GM19438 (cell line): Measurements from ENCODE around the gene TNRC6C.
"Not testable (repeated sequence)": the region's sequence is repeated elsewhere in the genome, so short reads cannot be mapped to it uniquely, and the experiment has no call there.

Source experiments
- ATAC-seq: cut with Tn5 transposase; IDR thresholded peaks from one replicate; pipeline ENCODE4 v1.9.1; 2021; ENCODE audit warnings: low read depth; ENCODE audit not compliant: unreplicated experiment

TNRC6C gene

GRCh38 chr17:78040440-78041385 lies 82.2 kb downstream of the TNRC6C start:
- no peak for ATAC-seq

- no peak for ATAC-seq
Observed at GRCh38 chr17:78041386-78042179, 83.1 kb downstream of the TNRC6C start.

DNA sequence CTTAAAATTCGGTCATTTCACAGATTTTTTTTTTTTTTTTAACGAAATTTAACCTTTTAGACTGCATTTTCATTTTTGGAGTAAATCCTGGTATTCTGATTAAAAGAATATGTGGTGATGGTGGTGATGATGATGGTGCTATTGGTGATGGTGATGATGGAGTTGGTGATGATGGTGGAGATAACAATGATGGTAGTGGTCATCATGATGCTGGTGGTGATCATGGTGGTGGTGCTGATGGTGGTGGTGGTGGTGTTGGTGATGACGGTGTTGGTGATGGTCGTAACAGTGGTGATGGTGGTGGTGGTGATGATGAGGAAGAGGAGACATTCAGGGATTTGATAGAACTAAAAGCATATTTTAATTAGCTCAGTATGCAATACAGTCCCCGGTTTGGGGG lies 84.0 kb downstream of the TNRC6C start:
- no peak for ATAC-seq

DNA sequence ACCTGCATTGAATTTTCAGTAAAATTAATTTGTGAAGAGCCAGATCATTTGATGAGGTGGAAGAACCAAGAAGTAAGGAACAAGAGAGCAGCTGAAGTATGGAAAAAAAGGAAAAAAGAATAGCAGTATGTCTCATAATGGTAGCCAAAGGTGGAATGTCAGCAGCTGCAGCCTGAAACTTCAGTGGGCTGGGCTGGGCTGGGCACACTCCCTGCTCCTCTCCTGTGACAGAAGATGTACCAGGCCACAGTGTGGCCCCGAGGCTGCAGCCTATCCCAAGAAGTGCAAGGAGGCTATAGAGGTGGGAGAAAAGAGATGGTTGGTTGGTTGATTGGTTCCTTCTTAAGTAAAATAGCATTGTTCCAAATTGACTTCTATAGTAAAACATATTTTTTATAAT lies 84.5 kb downstream of the TNRC6C start:
- no peak for ATAC-seq

DNA sequence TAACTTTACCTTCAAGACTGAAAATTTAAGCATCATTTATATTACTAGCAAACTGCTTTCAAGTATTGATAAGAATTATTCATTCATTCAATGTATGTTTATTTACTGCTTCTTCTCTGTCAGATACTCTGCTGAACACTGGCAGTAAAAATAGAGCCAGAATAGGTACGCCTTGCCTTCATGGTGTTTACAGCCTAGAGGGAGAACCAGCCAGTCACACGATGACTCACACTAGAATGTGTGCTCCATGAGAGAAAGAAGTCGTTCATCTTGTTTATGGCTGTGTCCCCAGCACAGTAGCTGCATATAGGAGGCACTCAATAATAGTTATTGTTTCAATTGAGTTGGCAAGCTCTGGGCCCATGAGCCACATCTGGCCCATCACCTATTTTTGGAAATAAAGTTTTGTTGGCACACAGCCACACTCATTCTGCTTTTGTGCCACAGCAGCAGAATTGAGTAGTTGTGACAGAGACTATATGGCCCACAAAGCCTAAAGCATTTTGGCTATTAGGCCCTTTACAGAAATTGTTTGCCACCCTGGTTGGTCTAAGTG lies 85.9 kb downstream of the TNRC6C start:
- no peak for ATAC-seq

DNA sequence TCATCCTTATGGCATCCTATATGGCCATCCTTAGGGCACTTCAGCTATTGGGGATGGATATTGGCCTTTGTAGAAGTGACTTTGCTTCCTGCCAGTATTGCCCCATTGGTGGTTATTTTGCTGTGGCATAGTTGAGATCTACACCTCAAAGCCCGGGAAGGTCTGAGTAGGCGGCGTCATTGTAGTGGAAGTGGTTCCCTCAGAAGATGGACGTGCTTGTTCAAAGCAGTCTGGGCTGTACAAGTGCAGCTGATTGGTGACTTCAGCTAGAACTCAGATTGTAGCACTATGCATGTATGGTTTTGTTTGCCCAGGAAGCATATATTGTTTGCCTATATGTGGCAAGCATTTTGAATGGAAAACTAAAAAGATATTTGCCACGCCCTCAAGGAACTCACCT lies 86.8 kb downstream of the TNRC6C start:
- ATAC-seq = no peak

GRCh38 chr17:78046923-78047322 lies 88.4 kb downstream of the TNRC6C start:
- no peak for ATAC-seq

DNA sequence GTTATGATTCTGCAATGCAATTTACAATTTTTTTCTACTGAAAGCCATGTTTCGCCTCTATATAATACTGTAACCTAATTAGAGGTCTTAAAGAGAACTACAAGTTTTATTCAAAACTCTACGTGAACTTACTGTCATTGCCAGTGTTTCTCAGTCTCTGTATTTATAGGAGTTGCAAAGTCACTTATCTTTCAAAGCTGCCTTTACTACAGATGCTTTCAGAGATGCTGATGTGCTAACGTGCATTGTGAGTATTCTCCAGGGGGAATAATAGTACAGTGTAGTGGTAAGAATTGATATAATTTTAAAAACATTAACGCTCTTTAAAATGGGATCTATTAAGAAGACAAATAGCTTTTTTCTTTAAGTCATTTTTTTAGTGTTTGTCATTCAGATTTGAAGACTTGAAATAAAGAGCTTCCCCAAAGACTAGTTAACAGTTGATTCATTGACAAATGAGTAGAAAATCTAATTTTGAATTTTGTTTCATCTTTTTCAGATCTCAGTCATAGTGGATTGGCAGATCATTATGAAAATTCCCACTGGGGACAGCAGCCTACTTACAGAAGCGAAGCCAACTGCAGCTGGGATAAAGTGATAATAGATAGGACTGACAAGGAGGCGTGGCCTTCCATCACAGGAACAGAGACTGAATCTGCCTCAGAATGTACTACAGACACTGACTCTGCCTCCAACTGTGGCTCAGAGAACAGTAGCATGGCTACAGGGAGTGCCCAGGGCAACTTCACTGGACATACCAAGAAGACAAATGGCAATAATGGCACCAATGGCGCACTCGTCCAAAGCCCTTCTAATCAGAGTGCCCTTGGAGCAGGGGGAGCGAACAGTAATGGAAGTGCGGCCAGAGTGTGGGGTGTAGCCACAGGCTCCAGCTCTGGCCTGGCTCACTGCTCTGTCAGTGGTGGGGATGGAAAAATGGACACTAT lies 90.1 kb downstream of the TNRC6C start:
- ATAC-seq = no peak

DNA sequence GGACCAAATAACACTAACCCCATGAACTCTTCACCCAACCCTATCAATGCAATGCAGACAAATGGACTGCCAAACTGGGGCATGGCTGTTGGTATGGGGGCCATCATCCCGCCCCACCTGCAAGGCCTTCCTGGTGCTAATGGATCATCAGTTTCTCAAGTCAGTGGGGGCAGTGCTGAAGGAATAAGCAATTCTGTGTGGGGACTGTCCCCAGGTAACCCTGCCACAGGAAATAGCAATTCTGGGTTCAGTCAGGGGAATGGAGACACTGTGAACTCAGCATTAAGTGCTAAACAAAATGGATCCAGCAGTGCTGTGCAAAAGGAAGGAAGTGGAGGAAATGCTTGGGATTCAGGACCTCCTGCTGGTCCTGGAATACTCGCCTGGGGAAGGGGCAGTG lies 91.1 kb downstream of the TNRC6C start:
- ATAC-seq = no peak

GRCh38 chr17:78051186-78051972 lies 92.9 kb downstream of the TNRC6C start:
- ATAC-seq = no peak

DNA sequence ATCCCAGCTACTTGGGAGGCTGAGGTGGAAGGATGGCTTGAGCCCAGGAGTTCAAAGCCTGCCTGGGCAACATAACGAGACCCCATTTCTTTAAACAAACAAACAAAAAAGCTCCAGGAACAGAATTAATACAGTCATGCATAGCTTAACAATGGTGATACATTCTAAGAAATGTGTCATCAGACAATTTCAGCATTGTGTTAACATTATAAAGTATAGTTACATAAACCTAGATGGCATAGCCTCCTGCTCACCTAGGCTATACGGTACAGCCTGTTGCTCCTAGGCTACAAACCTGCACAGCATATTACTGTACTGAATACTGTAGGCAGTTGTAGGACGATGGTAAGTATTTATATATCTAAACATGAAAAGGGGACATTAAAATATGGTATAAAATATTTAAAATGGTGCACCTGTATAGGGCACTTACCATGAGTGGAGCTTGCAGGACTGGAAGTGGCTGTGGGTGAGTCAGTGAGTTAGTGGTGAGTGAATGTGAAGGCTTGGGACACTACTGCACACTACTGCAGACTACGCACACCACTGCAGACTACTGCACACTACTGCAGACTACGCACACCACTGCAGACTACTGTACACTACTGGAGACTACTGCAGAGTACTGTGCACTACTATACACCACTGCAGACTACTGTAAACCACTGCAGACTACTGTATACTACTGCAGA lies 95.4 kb downstream of the TNRC6C start:
- ATAC-seq = no peak

DNA sequence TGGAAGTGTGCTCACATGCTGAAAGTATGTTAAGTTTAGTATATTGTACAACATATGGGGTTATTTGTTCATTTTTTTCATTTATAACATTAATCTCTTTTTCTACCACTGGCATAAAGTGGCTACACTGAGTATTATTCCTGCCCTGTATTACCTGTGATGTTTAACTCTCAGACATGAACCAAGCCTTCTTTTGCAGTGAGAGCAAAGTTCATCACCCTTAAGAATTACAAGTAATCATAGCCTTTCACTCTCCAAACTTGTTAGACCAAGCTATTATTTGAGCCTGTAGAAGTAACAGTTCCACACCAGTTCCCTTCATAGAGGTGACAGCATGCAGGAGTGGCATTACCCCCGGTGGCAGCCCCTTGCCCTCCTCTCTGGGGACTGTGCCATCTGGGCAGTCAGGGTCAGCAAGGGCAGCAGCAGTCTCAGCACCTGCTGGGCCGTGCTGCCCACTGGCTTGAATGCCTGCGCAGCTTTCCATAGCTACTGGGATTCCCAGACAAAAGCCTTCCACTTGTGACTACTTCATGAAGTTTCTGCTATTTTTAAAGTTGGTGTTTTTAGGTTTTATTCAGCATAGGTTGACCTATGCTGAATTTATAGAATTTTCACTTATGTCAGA lies 98.7 kb downstream of the TNRC6C start:
- no peak for ATAC-seq

GRCh38 chr17:78058001-78058400 lies 99.5 kb downstream of the TNRC6C start:
- no peak for ATAC-seq

DNA sequence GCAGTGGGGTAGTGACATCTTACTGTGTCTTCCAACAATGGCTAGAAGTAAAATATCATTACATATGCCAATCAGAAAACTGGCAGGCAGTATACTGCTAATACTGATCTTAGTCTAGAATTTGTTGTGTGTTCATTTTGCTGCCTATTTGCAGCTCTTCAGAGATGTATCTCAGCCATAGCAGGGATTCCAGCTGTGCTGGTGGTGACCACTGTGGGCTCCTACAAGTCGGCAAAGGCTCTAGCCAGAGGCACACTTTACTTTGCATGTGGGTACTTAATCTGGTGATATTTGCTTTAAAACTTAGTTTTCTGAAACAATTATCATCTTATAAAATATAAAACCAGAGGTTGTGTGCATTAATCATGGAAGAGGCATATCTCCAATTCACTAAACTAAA lies 100.1 kb downstream of the TNRC6C start:
- ATAC-seq = no peak

GRCh38 chr17:78062596-78062995 lies 104.1 kb downstream of the TNRC6C start:
- ATAC-seq = no peak

GRCh38 chr17:78063489-78063888 lies 105.0 kb downstream of the TNRC6C start:
- no peak for ATAC-seq

DNA sequence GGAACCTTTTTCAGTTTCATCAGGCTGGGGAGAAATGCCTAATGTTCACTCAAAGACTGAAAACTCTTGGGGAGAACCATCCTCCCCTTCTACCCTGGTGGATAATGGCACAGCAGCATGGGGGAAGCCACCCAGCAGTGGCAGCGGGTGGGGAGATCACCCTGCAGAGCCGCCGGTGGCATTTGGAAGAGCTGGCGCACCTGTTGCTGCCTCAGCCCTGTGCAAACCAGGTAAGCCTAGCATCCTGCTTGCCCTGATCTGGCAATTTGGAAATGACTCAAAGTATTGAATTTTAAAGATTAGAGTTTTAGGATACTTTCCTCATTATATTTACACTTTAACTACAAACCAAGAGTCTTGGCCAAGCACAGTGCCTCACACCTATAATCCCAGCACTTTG lies 106.2 kb downstream of the TNRC6C start:
- ATAC-seq = no peak

DNA sequence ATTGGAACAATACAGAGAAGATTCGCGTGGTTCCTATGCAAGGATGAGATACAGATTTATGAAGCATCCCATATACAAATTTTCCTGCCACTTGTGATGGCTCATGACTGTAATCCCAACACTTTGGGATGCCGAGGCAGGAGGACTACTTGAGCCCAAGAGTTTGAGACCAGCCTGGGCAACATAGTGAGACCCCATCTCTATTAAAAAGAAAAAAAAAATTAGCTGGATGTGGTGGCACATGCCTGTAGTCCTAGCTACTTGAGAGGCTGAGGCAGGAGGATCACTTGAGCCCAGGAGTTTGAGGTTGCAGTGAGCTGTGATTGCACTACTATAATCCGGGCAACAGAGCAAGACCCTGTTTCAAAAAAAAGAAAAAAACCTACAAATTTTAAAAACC lies 108.5 kb downstream of the TNRC6C start:
- ATAC-seq = not testable (repeated sequence)
